Measurements from ENCODE around the gene MRPS22. TPM values are rescaled to one million over a fixed set of nuclear protein-coding genes. Genes with fewer than 3 reads are reported as not detected.
A peak's percentile ranks its signal among the peaks of the same experiment; 100 is the strongest.

MRPS22 gene
- total and polyA plus RNA-seq, 2 of the 13 experiments (the other 11 are each of a cell fraction or from before 2014, with no cell fraction given): 52.7 to 113 TPM

DNA sequence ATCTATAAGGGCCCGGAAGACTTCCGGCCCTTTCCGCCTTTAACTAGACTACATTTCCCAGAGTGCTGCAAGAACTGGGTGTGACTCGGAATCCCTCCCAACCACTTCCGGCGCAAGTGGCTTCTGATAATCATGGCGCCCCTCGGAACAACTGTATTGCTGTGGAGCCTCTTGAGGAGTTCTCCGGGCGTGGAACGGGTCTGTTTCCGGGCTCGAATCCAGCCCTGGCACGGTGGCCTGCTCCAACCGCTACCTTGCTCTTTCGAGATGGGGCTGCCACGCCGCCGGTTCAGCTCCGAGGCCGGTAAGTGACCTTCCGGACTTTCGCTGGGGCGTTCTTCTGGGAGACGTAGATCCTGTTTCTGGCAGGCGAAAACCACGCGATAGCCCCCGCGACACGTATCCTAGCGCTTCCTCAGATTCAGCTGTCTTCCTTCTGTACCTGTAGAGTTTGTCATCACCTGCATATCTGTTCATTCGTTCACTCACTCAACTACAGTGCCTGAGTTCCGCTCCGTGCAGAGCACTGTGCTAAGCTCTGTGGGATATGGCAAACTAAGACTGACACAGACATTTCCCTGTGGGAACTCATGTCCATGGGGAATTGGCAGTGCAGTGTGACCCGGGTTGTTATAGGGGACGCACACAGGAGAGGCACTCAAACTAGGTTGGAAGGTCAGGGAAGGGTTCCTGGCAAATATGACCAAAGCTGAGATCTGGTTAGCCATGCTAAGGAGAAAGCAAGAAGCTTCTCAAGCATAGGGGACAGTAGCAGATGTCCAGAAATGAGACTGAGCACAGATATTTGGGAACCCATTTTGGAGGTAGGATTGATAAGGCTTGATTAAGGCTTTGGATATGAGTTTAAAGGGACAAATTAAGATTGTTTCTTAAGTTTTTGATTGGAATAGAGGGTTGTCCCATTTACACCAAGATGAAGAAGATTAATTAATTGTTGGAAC, at the start of gene MRPS22 (continued):
- TF ChIP-seq, protein P1, sequence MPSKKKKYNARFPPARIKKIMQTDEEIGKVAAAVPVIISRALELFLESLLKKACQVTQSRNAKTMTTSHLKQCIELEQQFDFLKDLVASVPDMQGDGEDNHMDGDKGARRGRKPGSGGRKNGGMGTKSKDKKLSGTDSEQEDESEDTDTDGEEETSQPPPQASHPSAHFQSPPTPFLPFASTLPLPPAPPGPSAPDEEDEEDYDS (CRISPR knock-in tag; IDR thresholded peaks at IDR 0.05): peak; percentile 57
- peak; percentile 92 for TF ChIP-seq HDAC1 (CRISPR knock-in tag; IDR thresholded peaks at IDR 0.05)
- TF ChIP-seq ZNF768 (CRISPR knock-in tag; IDR thresholded peaks at IDR 0.05): peak; percentile 35
- TF ChIP-seq ZFY (CRISPR knock-in tag; IDR thresholded peaks at IDR 0.05): peak; percentile 68
- TF ChIP-seq KLF12 (CRISPR knock-in tag; IDR thresholded peaks at IDR 0.05; ENCODE audit: borderline replicate concordance): peak; percentile 82
- TF ChIP-seq SPEN (CRISPR knock-in tag; IDR thresholded peaks at IDR 0.05; ENCODE audit: low read depth): peak; percentile 83
- no peak for TF ChIP-seq NR3C1 (CRISPR knock-in tag; IDR thresholded peaks at IDR 0.05)
- peak; percentile 28 for TF ChIP-seq ZNF883 (CRISPR knock-in tag; IDR thresholded peaks at IDR 0.05; ENCODE audit: not compliant biosample characterization)
- TF ChIP-seq, protein P2, sequence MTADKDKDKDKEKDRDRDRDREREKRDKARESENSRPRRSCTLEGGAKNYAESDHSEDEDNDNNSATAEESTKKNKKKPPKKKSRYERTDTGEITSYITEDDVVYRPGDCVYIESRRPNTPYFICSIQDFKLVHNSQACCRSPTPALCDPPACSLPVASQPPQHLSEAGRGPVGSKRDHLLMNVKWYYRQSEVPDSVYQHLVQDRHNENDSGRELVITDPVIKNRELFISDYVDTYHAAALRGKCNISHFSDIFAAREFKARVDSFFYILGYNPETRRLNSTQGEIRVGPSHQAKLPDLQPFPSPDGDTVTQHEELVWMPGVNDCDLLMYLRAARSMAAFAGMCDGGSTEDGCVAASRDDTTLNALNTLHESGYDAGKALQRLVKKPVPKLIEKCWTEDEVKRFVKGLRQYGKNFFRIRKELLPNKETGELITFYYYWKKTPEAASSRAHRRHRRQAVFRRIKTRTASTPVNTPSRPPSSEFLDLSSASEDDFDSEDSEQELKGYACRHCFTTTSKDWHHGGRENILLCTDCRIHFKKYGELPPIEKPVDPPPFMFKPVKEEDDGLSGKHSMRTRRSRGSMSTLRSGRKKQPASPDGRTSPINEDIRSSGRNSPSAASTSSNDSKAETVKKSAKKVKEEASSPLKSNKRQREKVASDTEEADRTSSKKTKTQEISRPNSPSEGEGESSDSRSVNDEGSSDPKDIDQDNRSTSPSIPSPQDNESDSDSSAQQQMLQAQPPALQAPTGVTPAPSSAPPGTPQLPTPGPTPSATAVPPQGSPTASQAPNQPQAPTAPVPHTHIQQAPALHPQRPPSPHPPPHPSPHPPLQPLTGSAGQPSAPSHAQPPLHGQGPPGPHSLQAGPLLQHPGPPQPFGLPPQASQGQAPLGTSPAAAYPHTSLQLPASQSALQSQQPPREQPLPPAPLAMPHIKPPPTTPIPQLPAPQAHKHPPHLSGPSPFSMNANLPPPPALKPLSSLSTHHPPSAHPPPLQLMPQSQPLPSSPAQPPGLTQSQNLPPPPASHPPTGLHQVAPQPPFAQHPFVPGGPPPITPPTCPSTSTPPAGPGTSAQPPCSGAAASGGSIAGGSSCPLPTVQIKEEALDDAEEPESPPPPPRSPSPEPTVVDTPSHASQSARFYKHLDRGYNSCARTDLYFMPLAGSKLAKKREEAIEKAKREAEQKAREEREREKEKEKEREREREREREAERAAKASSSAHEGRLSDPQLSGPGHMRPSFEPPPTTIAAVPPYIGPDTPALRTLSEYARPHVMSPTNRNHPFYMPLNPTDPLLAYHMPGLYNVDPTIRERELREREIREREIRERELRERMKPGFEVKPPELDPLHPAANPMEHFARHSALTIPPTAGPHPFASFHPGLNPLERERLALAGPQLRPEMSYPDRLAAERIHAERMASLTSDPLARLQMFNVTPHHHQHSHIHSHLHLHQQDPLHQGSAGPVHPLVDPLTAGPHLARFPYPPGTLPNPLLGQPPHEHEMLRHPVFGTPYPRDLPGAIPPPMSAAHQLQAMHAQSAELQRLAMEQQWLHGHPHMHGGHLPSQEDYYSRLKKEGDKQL (CRISPR knock-in tag; IDR thresholded peaks at IDR 0.05; ENCODE audit: low read depth): no peak
- no peak for TF ChIP-seq ZKSCAN8 (CRISPR knock-in tag; IDR thresholded peaks at IDR 0.05; ENCODE audit: borderline replicate concordance)
- TF ChIP-seq, protein P3, sequence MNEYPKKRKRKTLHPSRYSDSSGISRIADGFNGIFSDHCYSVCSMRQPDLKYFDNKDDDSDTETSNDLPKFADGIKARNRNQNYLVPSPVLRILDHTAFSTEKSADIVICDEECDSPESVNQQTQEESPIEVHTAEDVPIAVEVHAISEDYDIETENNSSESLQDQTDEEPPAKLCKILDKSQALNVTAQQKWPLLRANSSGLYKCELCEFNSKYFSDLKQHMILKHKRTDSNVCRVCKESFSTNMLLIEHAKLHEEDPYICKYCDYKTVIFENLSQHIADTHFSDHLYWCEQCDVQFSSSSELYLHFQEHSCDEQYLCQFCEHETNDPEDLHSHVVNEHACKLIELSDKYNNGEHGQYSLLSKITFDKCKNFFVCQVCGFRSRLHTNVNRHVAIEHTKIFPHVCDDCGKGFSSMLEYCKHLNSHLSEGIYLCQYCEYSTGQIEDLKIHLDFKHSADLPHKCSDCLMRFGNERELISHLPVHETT (CRISPR knock-in tag; conservative IDR thresholded peaks at IDR 0.05): peak; percentile 16; the same call in 1 of the 2 replicates
- no peak for TF ChIP-seq RXRB (CRISPR knock-in tag; IDR thresholded peaks at IDR 0.05; ENCODE audit: borderline replicate concordance)
- TF ChIP-seq FOXK1 (CRISPR knock-in tag; IDR thresholded peaks at IDR 0.05; ENCODE audit: borderline replicate concordance, low read depth): peak; percentile 72; the same call in 1 of the 2 replicates
- TF ChIP-seq, protein P4, sequence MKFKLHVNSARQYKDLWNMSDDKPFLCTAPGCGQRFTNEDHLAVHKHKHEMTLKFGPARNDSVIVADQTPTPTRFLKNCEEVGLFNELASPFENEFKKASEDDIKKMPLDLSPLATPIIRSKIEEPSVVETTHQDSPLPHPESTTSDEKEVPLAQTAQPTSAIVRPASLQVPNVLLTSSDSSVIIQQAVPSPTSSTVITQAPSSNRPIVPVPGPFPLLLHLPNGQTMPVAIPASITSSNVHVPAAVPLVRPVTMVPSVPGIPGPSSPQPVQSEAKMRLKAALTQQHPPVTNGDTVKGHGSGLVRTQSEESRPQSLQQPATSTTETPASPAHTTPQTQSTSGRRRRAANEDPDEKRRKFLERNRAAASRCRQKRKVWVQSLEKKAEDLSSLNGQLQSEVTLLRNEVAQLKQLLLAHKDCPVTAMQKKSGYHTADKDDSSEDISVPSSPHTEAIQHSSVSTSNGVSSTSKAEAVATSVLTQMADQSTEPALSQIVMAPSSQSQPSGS (CRISPR knock-in tag; IDR thresholded peaks at IDR 0.05): peak; percentile 37; the same call in 1 of the 2 replicates
- TF ChIP-seq, protein P5, sequence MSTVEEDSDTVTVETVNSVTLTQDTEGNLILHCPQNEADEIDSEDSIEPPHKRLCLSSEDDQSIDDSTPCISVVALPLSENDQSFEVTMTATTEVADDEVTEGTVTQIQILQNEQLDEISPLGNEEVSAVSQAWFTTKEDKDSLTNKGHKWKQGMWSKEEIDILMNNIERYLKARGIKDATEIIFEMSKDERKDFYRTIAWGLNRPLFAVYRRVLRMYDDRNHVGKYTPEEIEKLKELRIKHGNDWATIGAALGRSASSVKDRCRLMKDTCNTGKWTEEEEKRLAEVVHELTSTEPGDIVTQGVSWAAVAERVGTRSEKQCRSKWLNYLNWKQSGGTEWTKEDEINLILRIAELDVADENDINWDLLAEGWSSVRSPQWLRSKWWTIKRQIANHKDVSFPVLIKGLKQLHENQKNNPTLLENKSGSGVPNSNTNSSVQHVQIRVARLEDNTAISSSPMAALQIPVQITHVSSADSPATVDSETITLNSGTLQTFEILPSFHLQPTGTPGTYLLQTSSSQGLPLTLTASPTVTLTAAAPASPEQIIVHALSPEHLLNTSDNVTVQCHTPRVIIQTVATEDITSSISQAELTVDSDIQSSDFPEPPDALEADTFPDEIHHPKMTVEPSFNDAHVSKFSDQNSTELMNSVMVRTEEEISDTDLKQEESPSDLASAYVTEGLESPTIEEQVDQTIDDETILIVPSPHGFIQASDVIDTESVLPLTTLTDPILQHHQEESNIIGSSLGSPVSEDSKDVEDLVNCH (CRISPR knock-in tag; IDR thresholded peaks at IDR 0.05): no peak
- TF ChIP-seq ZNF468 (CRISPR knock-in tag; IDR thresholded peaks at IDR 0.05): no peak
- no peak for TF ChIP-seq IKZF1 (IDR thresholded peaks at IDR 0.05)

All from HepG2 (cell line).